Lower leg skin (tissue), 3 donors: Measurements from ENCODE around the gene NAMPT.

Experiments
- CTCF ChIP-seq, 3 donors: fragments of 450-650 bp; IDR thresholded peaks; one replicate each; pipeline ENCODE4 v1.5.1; 2016; ENCODE audit warnings: antibody characterized with exemption in 3 of 3, mild to moderate bottlenecking in 3 of 3, moderate library complexity in 2 of 3
- POLR2A ChIP-seq, 2 donors: fragments of 450-650 bp; IDR thresholded peaks; one replicate each; pipeline ENCODE4 v1.6.1; 2016 to 2017; ENCODE audit warnings: antibody characterized with exemption in 2 of 2, mild to moderate bottlenecking in 1 of 2, moderate library complexity in 1 of 2

DNA sequence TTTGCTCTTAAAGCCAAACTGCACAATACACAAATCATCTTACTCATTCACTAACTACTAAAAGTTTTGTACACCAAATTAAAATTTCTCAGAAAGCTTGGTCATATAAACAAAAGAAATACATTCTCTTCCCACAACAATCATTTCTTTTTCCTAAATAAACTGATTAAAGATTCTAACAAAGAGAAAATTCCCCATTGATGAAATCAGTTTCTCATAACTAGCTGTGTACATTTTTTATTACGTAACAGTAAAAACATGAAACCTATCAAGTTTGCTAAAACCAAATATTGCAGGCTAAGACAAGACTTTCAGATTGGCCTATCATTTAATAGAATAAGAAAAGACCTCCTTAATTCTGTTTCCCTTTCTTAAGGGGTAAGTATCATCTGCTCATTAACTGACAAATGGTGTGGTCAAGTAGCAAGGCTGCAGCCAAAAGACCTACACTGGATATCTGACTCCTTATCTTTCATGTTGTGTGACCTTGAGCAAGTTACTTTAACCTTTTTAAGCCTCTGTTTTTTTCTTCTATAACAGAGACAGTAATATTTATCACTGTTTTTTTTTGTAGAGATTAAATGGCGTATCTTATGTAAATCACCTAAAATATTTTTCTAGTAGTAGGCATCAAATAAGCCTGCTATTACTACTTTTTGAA is 22.4 kb downstream of the NAMPT start:
- TF ChIP-seq CTCF (IDR thresholded peaks at IDR 0.05), result no peak
- no peak for TF ChIP-seq POLR2A (IDR thresholded peaks at IDR 0.05)
